K562 (cell line): ENCODE data around the gene RARG. TPM values are rescaled to one million over a fixed set of nuclear protein-coding genes. Genes with fewer than 3 reads are reported as not detected.
A peak's percentile ranks its signal among the peaks of the same experiment; 100 is the strongest.

Source experiments
- ATAC-seq: fragments of 200-7000 bp; cut with Tn5 transposase; 3 replicates; pipeline ENCODE4 v1.9.1; 2020; ENCODE audit warnings: moderate library complexity
- BruUV-seq: library from RNA; stranded (reverse); fragments of 400-500 nt; replicated peaks from 2 replicates; lab custom pipeline; 2021; lab: Mats Ljungman, UMichigan
- CTCF ChIA-PET: fragments of 300-600 bp; formaldehyde crosslinking; extraction: SDS; loops from one replicate; lab custom pipeline; 2021; ENCODE audit warnings: low intra/inter-chr PET ratio; lab: Yijun Ruan, JAX
- POLR2A ChIA-PET: fragments of 300-600, 350-650 bp; sonication (Branson Sonifier 250); formaldehyde crosslinking; extraction: SDS; loops from one replicate; lab custom pipeline; 2021; ENCODE audit warnings: antibody characterized with exemption, inconsistent platforms; lab: Yijun Ruan, JAX
- DNase-seq, 4 experiments: peaks; one replicate each; pipeline versions ENCODE4 v3.0.0 to v3.0.0-alpha.2; 2011 to 2018; ENCODE audit warnings: low spot score in 3 of 4, mixed read lengths in 3 of 4; ENCODE audit errors: extremely low read depth in 1 of 4
- FAIRE-seq: peaks from 2 replicates; lab custom pipeline; 2011; peaks lifted over from hg19 to GRCh38; lab: Jason Lieb, UNC
- H2AFZ ChIP-seq: 2 replicates; pipeline ENCODE4 v1.6.0; 2011; ENCODE audit warnings: low read depth, low read length, control low read depth, inconsistent platforms
- H3K27ac ChIP-seq: fragments of 200-600 bp; 3 replicates; pipeline ENCODE4 v1.8.0; 2011; ENCODE audit warnings: low read depth, mild to moderate bottlenecking, control low read depth, inconsistent platforms, low read length, moderate library complexity, mixed read lengths; ENCODE audit errors: extremely low read depth
- H3K27me3 ChIP-seq, 2 experiments: fragments of 300-600 bp in 1 of 2; 2 replicates in 1 of 2; 3 replicates in 1 of 2; pipeline versions ENCODE4 v1.6.0 to v1.8.0; 2011; ENCODE audit warnings: inconsistent platforms in 2 of 2, low read length in 2 of 2, mild to moderate bottlenecking in 1 of 2, mixed read lengths in 1 of 2, moderate library complexity in 1 of 2; ENCODE audit not compliant: control insufficient read depth in 2 of 2, insufficient read depth in 2 of 2
- H3K36me3 ChIP-seq: fragments of 300-600 bp; 3 replicates; pipeline ENCODE4 v1.8.0; 2011; ENCODE audit warnings: mild to moderate bottlenecking, low read length, inconsistent platforms; ENCODE audit not compliant: control insufficient read depth, insufficient read depth
- H3K4me1 ChIP-seq, 2 experiments: fragments of 200-600 bp in 1 of 2; replicated peaks in 1 of 2; 2 replicates in 1 of 2; 3 replicates in 1 of 2; pipeline versions ENCODE4 v1.5.1 to v1.8.0; 2011; ENCODE audit warnings: inconsistent platforms in 2 of 2, low read length in 2 of 2, mild to moderate bottlenecking in 1 of 2, mixed read lengths in 1 of 2, moderate library complexity in 1 of 2; ENCODE audit not compliant: control insufficient read depth in 2 of 2, insufficient read depth in 2 of 2
- H3K4me2 ChIP-seq: 2 replicates; pipeline ENCODE4 v1.6.1; 2011; ENCODE audit warnings: low read length, control low read depth, inconsistent platforms, mixed read lengths; ENCODE audit not compliant: insufficient read depth
- H3K4me3 ChIP-seq: fragments of 200-600 bp; sonication (generic), shearing (Covaris generic); 2 replicates; pipeline ENCODE4 v1.5.1; 2016; ENCODE audit warnings: control low read depth, inconsistent platforms
- H3K79me2 ChIP-seq: fragments of 200-600 bp; 3 replicates; pipeline ENCODE4 v1.8.0; 2011; ENCODE audit warnings: low read length, inconsistent platforms; ENCODE audit not compliant: control insufficient read depth, insufficient read depth
- H3K9ac ChIP-seq, 2 experiments: 2 replicates each; pipeline versions ENCODE4 v1.6.0 to v1.6.1; 2011; ENCODE audit warnings: low read depth in 2 of 2, low read length in 2 of 2, control low read depth in 1 of 2, inconsistent platforms in 1 of 2, mild to moderate bottlenecking in 1 of 2, mixed read lengths in 1 of 2; ENCODE audit not compliant: insufficient read depth in 1 of 2
- H3K9me1 ChIP-seq: one replicate; pipeline ENCODE4 v1.6.0; 2011; ENCODE audit warnings: inconsistent platforms, mild to moderate bottlenecking, low read length, moderate library complexity; ENCODE audit not compliant: control insufficient read depth, insufficient read depth
- H3K9me3 ChIP-seq: replicated peaks from 2 replicates; pipeline ENCODE4 v1.5.1; 2011; ENCODE audit warnings: low read depth, low read length, inconsistent platforms; ENCODE audit not compliant: control insufficient read depth, insufficient read depth
- H4K20me1 ChIP-seq: replicated peaks from 2 replicates; pipeline ENCODE4 v1.6.1; 2011; ENCODE audit warnings: low read length, inconsistent platforms, mixed read lengths; ENCODE audit not compliant: control insufficient read depth, insufficient read depth
- CEBPG ChIP-seq, 3 experiments: fragments of 200-800 bp in 1 of 3; sonication (Bioruptor generic) in 1 of 3; sonication (generic) in 1 of 3; formaldehyde crosslinking in 1 of 3; IDR thresholded peaks in 2 of 3; conservative IDR thresholded peaks in 1 of 3; 2 replicates each; pipeline versions ENCODE4 v1.6.1 to v1.8.0; 2016 to 2022; ENCODE audit warnings: missing compliant biosample characterization in 2 of 3, missing genetic modification characterization in 2 of 3, mild to moderate bottlenecking in 1 of 3, missing genetic modification reagents in 1 of 3
- WGBS: fragments of 100-300 bp; shearing (Covaris generic); methylation state at CpG from one replicate; pipeline ENCODE4 v1.1.6; 2016; ENCODE audit warnings: low coverage, mixed read lengths; ENCODE audit not compliant: insufficient coverage; ENCODE audit errors: missing lambda C conversion rate; 5-methylcytosine and 5-hydroxymethylcytosine counted together
- in situ Hi-C: fragments of 300-500 bp; cut with MboI; formaldehyde crosslinking; loops from 4 replicates; pipeline ENCODE4 v1.15.0; 2018; ENCODE audit warnings: inconsistent platforms, mixed read lengths
- intact Hi-C: fragments of 100-400 bp; cut with micrococcal nuclease; formaldehyde crosslinking; loops from 2 replicates; pipeline ENCODE4 v1.14.2; 2022
- polyA plus RNA-seq, 8 experiments: library from polyadenylated mRNA; depleted of rRNA in 4 of 8; stranded (reverse) in 5 of 8; unstranded in 3 of 8; fragments of >200 nt; fragmentation: Nextera tagmentation in 2 of 8; fragmentation: Illumina TruSeq in 1 of 8; extraction: Ambion mirVana in 2 of 8; extraction: Trizol in 1 of 8; gene quantifications; 2 replicates each; pipeline versions ENCODE4 v1.2.1 to v1.2.3, GENCODE V29; 2011 to 2014; ENCODE audit warnings: inconsistent platforms in 1 of 8, missing spikeins in 1 of 8
- total RNA-seq, 7 experiments: library from RNA; depleted of rRNA in 6 of 7; stranded (reverse); fragments of >200 nt in 6 of 7; fragmentation: Illumina TruSeq in 2 of 7; extraction: Trizol in 2 of 7; gene quantifications; 2 replicates each; pipeline versions ENCODE4 v1.2.1 to v1.2.3, GENCODE V29; 2011 to 2021; ENCODE audit warnings: low replicate concordance in 1 of 7
- TF ChIP-seq, protein P1 (sequence below): fragments of 450-650 bp; IDR thresholded peaks from 2 replicates; pipeline ENCODE4 v1.6.1; 2016; ENCODE audit warnings: antibody characterized with exemption

RARG gene
- total and polyA plus RNA-seq, 9 of the 15 experiments (the other 6 are each of a cell fraction or from before 2014, with no cell fraction given): 0.18 to 7.6 (median 3.8) TPM

DNA sequence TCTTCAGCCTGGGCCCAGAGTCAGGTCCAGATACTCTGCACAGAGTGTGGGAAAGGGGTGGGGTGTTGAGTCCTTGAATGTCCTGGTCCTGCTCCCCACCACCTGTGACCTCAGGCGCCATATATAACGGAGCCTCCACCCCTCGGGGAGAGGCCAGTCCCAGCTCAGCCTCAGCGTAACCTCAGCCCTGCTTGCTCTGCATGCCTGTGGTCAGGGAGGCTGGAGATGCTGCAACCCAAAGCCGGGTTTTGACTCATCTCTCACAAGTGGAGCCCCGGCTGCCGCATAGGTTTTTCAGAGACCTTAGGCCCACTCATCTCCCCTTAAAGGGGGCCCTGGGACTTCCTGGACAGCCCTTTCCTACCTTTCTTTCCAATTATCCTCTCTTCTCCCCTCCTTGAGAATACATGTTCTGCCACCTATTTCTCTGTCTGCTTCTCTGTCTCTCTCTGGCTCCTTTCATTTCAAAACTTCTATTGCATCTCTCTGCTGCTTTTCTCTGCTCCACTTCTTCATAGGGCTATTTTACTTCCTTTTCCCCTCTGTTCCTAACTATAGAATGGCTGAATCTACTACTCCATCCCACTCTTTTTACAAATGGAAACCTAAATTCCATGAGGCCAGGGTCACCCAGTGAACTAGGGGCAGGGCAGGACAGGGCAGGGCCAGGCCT, 26.1 kb downstream of the RARG start:
- Histone ChIP-seq H2AFZ (peak overlapping the region; percentile 33; the same call in 1 of the 2 replicates), H3K79me2 (no peaks in the 10 kb centered on the region), H3K4me1 (peaks cover 21 to 24% of the 10 kb centered on the region in 2 experiments; a peak in 3 of 5 replicates), H3K9me1 (no peaks in the 10 kb centered on the region), H3K4me3 (no peak overlapping the region), H3K9me3 (no peaks in the 10 kb centered on the region), H3K9ac (no peak overlapping the region), H4K20me1 (no peaks in the 10 kb centered on the region)
- 25% methylated on average over 7 of the region's 7 CpGs for WGBS
- BruUV-seq: no TSS peak
- ChIA-PET POLR2A (interaction anchor here (0.8 to 1.3 kb wide), 3 partner anchors 11 to 16 kb away, joined by 3 to 4 read pairs (median 3); no protein-coding TSS in a partner anchor), CTCF (interaction anchor here (0.5 kb wide), 1 partner anchor 32 kb away, joined by 4 read pairs; no protein-coding TSS in a partner anchor)
- intact Hi-C loops: no loop called here
- FAIRE-seq: no peak
- TF ChIP-seq CEBPG (CRISPR knock-in tag; IDR thresholded peaks at IDR 0.05) (peak; percentile 7; the same call in 1 of the 2 replicates), CEBPG (tag; conservative IDR thresholded peaks at IDR 0.05 in 1 of 2, IDR thresholded peaks at IDR 0.05 in 1 of 2) (no peak)
- TF ChIP-seq, protein P1, sequence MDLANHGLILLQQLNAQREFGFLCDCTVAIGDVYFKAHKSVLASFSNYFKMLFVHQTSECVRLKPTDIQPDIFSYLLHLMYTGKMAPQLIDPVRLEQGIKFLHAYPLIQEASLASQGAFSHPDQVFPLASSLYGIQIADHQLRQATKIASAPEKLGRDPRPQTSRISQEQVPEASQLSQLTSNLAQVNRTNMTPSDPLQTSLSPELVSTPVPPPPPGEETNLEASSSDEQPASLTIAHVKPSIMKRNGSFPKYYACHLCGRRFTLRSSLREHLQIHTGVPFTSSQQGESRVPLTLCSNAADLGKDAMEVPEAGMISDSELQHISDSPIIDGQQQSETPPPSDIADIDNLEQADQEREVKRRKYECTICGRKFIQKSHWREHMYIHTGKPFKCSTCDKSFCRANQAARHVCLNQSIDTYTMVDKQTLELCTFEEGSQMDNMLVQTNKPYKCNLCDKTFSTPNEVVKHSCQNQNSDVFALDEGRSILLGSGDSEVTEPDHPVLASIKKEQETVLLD: no peak
- TF ChIP-seq, all 486 proteins: peak for 1
- DNase-seq: peak in 2 of 4 experiments; percentile 32 to 44
- in situ Hi-C loops: loop anchor here (10.0 kb wide), 1 partner anchor 141 kb away; no protein-coding TSS in a partner anchor
- H3K4me2 ChIP-seq: no peak overlapping the region
- H3K27ac ChIP-seq: no peak overlapping the region
- H3K27me3 ChIP-seq: no peaks in the 10 kb centered on the region
- H3K36me3 ChIP-seq: peaks cover under 1% of the 10 kb centered on the region; the same call in 2 of the 3 replicates
- peak; percentile 33; the same call in 2 of the 3 replicates for ATAC-seq
